Keratinocyte (primary cell): ENCODE measurements around the gene ODAD2.

Experiments used
- CTCF ChIP-seq, 3 experiments: IDR thresholded peaks in 1 of 3; conservative IDR thresholded peaks in 1 of 3; optimal IDR thresholded peaks in 1 of 3; 2 replicates in 2 of 3; 3 replicates in 1 of 3; pipeline versions ENCODE3 to v1.5.1; 2011; ENCODE audit warnings: low read length in 3 of 3, mild to moderate bottlenecking in 3 of 3, moderate library complexity in 2 of 3, control low read depth in 1 of 3, inconsistent platforms in 1 of 3; ENCODE audit not compliant: insufficient read depth in 2 of 3; ENCODE audit errors: extremely low read depth in 1 of 3
- EZH2 ChIP-seq: IDR thresholded peaks from one replicate; pipeline ENCODE4 v1.6.1; 2012; ENCODE audit warnings: inconsistent platforms, mild to moderate bottlenecking, low read length, moderate library complexity

DNA sequence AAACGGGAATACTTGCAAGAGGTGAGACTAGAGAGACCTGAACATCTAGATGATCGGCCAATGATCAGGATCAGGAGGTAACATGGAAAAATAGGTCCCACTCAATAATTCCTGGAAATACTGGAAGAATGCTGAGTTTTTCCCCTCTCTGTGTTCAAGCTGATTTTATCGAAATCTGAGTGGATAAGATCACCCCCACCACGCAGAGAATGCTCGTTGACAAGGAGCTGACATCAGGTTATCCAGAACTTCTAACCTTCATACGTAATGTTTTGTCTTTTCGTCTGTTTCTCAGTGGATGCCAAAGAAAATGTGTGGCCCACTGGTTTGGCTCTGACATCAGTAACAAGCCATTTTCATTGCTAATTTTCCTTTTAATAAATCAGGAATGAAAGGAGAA is 194.7 kb downstream of the ODAD2 start:
- TF ChIP-seq CTCF (optimal IDR thresholded peaks at IDR 0.05 in 1 of 3, IDR thresholded peaks at IDR 0.05 in 1 of 3, conservative IDR thresholded peaks at IDR 0.05 in 1 of 3; ENCODE audit: extremely low read depth in 1 of 3, insufficient read depth in 2 of 3, low read length in 3 of 3): no peak
- TF ChIP-seq EZH2: no peak
